Neural cell (in vitro differentiated cells): ENCODE results near the gene COPB2. TPM values are rescaled to one million over a fixed set of nuclear protein-coding genes. Genes with fewer than 3 reads are reported as not detected.

Experiments
- H2AFZ ChIP-seq: fragments of 200-600, 300-800 bp; sonication (generic), shearing (Covaris generic); 2 replicates; pipeline ENCODE4 v1.6.0; 2014; ENCODE audit warnings: low read depth, mild to moderate bottlenecking, antibody characterized with exemption, low read length, moderate library complexity
- H3F3A ChIP-seq: fragments of 200-600 bp; shearing (Covaris generic); 2 replicates; pipeline ENCODE4 v1.6.1; 2016; ENCODE audit warnings: mild to moderate bottlenecking, moderate library complexity, mixed read lengths, antibody characterized with exemption, low read length; ENCODE audit not compliant: insufficient read depth, poor library complexity, severe bottlenecking
- H3K27ac ChIP-seq: fragments of 200-600, 300-800 bp; sonication (generic), shearing (Covaris generic); 2 replicates; pipeline ENCODE4 v1.5.1; 2014; ENCODE audit warnings: mild to moderate bottlenecking, low read length, moderate library complexity
- H3K27me3 ChIP-seq: fragments of 300-800, 200-600 bp; sonication (generic), shearing (Covaris generic); 2 replicates; pipeline ENCODE4 v1.6.0; 2014; ENCODE audit warnings: mild to moderate bottlenecking, low read depth, low read length, moderate library complexity; ENCODE audit not compliant: insufficient read depth
- H3K36me3 ChIP-seq: fragments of 300-800, 200-600 bp; sonication (generic), shearing (Covaris generic); 2 replicates; pipeline ENCODE4 v1.5.1; 2014; ENCODE audit warnings: mild to moderate bottlenecking, antibody characterized with exemption, low read length, moderate library complexity; ENCODE audit not compliant: insufficient read depth
- H3K4me2 ChIP-seq: fragments of 300-800, 200-600 bp; sonication (generic), shearing (Covaris generic); 2 replicates; pipeline ENCODE4 v1.6.0; 2014; ENCODE audit warnings: mild to moderate bottlenecking, low read length
- H3K4me3 ChIP-seq: fragments of 300-800, 200-600 bp; sonication (generic), shearing (Covaris generic); 2 replicates; pipeline ENCODE4 v1.5.1; 2014; ENCODE audit warnings: mild to moderate bottlenecking, low read length, moderate library complexity
- H3K79me2 ChIP-seq: fragments of 200-600 bp; shearing (Covaris generic); replicated peaks from 2 replicates; pipeline ENCODE4 v1.6.0; 2014; ENCODE audit warnings: mild to moderate bottlenecking, low read length, moderate library complexity; ENCODE audit not compliant: insufficient read depth
- H3K9ac ChIP-seq: fragments of 300-800, 200-600 bp; sonication (generic), shearing (Covaris generic); 2 replicates; pipeline ENCODE4 v1.6.1; 2016; ENCODE audit warnings: mild to moderate bottlenecking, low read length, mixed read lengths
- H3K9me2 ChIP-seq: fragments of 200-600 bp; shearing (Covaris generic); 2 replicates; pipeline ENCODE4 v1.6.1; 2016; ENCODE audit warnings: mild to moderate bottlenecking, low read length, mixed read lengths; ENCODE audit not compliant: insufficient read depth
- H3K9me3 ChIP-seq: fragments of 200-600, 300-800 bp; sonication (generic), shearing (Covaris generic); 2 replicates; pipeline ENCODE4 v1.6.1; 2016; ENCODE audit warnings: mild to moderate bottlenecking, mixed run types, low read length, moderate library complexity, mixed read lengths
- H4K20me1 ChIP-seq: fragments of 200-600 bp; shearing (Covaris generic); 2 replicates; pipeline ENCODE4 v1.6.1; 2016; ENCODE audit warnings: mild to moderate bottlenecking, mixed run types; ENCODE audit not compliant: insufficient read depth
- EP300 ChIP-seq: fragments of 450-650 bp; conservative IDR thresholded peaks from 2 replicates; pipeline ENCODE4 v1.6.1; 2014; ENCODE audit warnings: antibody characterized with exemption, mild to moderate bottlenecking, moderate library complexity; ENCODE audit not compliant: poor library complexity, severe bottlenecking
- EZH2 ChIP-seq: fragments of 200-600, 300-800 bp; shearing (Covaris generic), sonication (generic); IDR thresholded peaks from 2 replicates; pipeline ENCODE4 v1.6.1; 2014; ENCODE audit warnings: antibody characterized with exemption, low read length, borderline replicate concordance, mild to moderate bottlenecking; ENCODE audit not compliant: insufficient read depth, poor library complexity, severe bottlenecking
- MXI1 ChIP-seq: fragments of 450-650 bp; conservative IDR thresholded peaks from 2 replicates; pipeline ENCODE4 v1.6.1; 2014; ENCODE audit warnings: antibody characterized with exemption, mild to moderate bottlenecking; ENCODE audit not compliant: poor library complexity, severe bottlenecking
- POLR2AphosphoS5 ChIP-seq: IDR thresholded peaks from 2 replicates; pipeline ENCODE4 v1.6.1; 2012
- RAD21 ChIP-seq: fragments of 450-650 bp; conservative IDR thresholded peaks from 2 replicates; pipeline ENCODE4 v1.6.1; 2014; ENCODE audit warnings: antibody characterized with exemption, mild to moderate bottlenecking, moderate library complexity
- SMC3 ChIP-seq: fragments of 450-650 bp; conservative IDR thresholded peaks from 2 replicates; pipeline ENCODE4 v1.6.1; 2014; ENCODE audit warnings: antibody characterized with exemption, mild to moderate bottlenecking, moderate library complexity; ENCODE audit not compliant: poor library complexity
- TAF1 ChIP-seq: IDR thresholded peaks from 2 replicates; pipeline ENCODE4 v1.6.1; 2012; ENCODE audit warnings: low read depth
- polyA plus RNA-seq: library from polyadenylated mRNA; depleted of rRNA; stranded (reverse); fragments of >200 nt; gene quantifications from 2 replicates; pipeline ENCODE4 v1.2.3, GENCODE V29; 2014
- TF ChIP-seq, protein P1 (sequence below): IDR thresholded peaks from 2 replicates; pipeline ENCODE4 v1.6.1; 2012; ENCODE audit warnings: borderline replicate concordance
- TF ChIP-seq, protein P2 (sequence below): fragments of 450-650 bp; IDR thresholded peaks from 2 replicates; pipeline ENCODE4 v1.5.1; 2014; ENCODE audit warnings: antibody characterized with exemption, mild to moderate bottlenecking, moderate library complexity; ENCODE audit not compliant: poor library complexity, severe bottlenecking

Gene COPB2
- polyA plus RNA-seq, 1 donor from 2014 or later: 63.5 TPM

DNA sequence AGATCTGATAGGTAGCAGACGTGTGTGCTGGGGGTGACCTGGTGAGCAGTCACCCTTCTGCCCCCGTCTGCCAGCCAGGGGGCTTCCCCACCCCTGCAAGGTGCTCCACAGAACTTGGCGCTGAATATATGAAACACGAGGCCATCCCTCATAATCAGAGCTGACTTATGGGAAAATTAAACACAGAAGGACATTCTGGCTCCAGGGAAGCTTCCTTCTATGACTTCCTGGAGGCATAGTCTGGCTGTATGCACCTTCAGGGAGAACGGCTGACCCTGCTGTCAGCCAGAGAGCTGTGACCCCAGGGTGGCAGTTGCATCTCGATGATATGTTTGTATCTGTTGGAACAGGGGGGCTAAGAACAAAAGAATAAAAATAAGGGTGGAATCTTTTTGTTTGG lies 72.2 kb downstream of the COPB2 start:
- no peaks in the 10 kb centered on the region for H3K9me2 ChIP-seq

DNA sequence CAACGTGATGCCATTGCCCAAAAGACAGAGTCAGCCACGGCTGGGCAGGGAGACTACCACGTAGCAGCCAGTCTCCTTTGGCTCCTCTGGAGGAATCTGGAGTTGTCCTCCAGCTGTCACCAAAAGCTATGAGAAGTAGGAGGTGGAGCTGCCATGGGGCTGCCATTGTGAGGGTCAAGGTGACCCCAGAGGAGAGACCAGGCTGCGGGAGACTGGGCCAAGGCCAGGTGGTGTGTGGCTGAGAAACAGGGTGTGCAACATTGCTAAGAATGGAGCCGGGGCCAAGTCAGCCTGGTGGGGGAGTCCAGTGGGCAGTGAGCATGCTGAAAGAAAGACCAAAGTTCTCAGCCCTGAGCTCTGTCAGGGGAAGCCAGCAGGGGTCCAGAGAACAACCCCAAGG lies 75.5 kb downstream of the COPB2 start:
- Histone ChIP-seq H3K36me3 (no peaks in the 10 kb centered on the region), H3F3A (no peaks in the 10 kb centered on the region), H3K4me3 (no peak overlapping the region)

More for the DNA sequence above, 72.2 kb downstream of the COPB2 start:
- Histone ChIP-seq H3K9ac (no peak overlapping the region), H2AFZ (no peak overlapping the region), H3F3A (no peaks in the 10 kb centered on the region), H4K20me1 (no peaks in the 10 kb centered on the region), H3K4me3 (no peak overlapping the region), H3K27ac (no peak overlapping the region), H3K36me3 (no peaks in the 10 kb centered on the region), H3K27me3 (no peaks in the 10 kb centered on the region), H3K9me3 (no peaks in the 10 kb centered on the region), H3K4me2 (no peak overlapping the region), H3K79me2 (no peaks in the 10 kb centered on the region)
- TF ChIP-seq, protein P1, sequence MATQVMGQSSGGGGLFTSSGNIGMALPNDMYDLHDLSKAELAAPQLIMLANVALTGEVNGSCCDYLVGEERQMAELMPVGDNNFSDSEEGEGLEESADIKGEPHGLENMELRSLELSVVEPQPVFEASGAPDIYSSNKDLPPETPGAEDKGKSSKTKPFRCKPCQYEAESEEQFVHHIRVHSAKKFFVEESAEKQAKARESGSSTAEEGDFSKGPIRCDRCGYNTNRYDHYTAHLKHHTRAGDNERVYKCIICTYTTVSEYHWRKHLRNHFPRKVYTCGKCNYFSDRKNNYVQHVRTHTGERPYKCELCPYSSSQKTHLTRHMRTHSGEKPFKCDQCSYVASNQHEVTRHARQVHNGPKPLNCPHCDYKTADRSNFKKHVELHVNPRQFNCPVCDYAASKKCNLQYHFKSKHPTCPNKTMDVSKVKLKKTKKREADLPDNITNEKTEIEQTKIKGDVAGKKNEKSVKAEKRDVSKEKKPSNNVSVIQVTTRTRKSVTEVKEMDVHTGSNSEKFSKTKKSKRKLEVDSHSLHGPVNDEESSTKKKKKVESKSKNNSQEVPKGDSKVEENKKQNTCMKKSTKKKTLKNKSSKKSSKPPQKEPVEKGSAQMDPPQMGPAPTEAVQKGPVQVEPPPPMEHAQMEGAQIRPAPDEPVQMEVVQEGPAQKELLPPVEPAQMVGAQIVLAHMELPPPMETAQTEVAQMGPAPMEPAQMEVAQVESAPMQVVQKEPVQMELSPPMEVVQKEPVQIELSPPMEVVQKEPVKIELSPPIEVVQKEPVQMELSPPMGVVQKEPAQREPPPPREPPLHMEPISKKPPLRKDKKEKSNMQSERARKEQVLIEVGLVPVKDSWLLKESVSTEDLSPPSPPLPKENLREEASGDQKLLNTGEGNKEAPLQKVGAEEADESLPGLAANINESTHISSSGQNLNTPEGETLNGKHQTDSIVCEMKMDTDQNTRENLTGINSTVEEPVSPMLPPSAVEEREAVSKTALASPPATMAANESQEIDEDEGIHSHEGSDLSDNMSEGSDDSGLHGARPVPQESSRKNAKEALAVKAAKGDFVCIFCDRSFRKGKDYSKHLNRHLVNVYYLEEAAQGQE: no peak
- TF ChIP-seq RAD21: no peak
- no peak for TF ChIP-seq TAF1
- TF ChIP-seq EZH2: no peak
- TF ChIP-seq, protein P2, sequence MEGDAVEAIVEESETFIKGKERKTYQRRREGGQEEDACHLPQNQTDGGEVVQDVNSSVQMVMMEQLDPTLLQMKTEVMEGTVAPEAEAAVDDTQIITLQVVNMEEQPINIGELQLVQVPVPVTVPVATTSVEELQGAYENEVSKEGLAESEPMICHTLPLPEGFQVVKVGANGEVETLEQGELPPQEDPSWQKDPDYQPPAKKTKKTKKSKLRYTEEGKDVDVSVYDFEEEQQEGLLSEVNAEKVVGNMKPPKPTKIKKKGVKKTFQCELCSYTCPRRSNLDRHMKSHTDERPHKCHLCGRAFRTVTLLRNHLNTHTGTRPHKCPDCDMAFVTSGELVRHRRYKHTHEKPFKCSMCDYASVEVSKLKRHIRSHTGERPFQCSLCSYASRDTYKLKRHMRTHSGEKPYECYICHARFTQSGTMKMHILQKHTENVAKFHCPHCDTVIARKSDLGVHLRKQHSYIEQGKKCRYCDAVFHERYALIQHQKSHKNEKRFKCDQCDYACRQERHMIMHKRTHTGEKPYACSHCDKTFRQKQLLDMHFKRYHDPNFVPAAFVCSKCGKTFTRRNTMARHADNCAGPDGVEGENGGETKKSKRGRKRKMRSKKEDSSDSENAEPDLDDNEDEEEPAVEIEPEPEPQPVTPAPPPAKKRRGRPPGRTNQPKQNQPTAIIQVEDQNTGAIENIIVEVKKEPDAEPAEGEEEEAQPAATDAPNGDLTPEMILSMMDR: no peak
- TF ChIP-seq POLR2AphosphoS5: no peak
- no peak for TF ChIP-seq MXI1
- TF ChIP-seq SMC3: no peak
- no peak for TF ChIP-seq EP300

More for the DNA sequence above, 75.5 kb downstream of the COPB2 start:
- no peak overlapping the region for H3K27ac ChIP-seq
- H3K9me3 ChIP-seq: no peaks in the 10 kb centered on the region
- H2AFZ ChIP-seq: no peak overlapping the region
- no peak overlapping the region for H3K4me2 ChIP-seq
- no peaks in the 10 kb centered on the region for H3K9me2 ChIP-seq
- TF ChIP-seq, protein P2: no peak
- TF ChIP-seq TAF1 (no peak), SMC3 (no peak), EZH2 (no peak), POLR2AphosphoS5 (no peak)
- TF ChIP-seq, protein P1: no peak
- H4K20me1 ChIP-seq: no peaks in the 10 kb centered on the region
- no peaks in the 10 kb centered on the region for H3K27me3 ChIP-seq
- H3K9ac ChIP-seq: no peak overlapping the region
- H3K79me2 ChIP-seq: no peaks in the 10 kb centered on the region
